ENCODE results near the gene NTRK3.

The NTRK3 gene

GRCh38 chr15:88020806-88021205 is 235.7 kb downstream of the NTRK3 start:
- DNase-seq, result no peak

DNA sequence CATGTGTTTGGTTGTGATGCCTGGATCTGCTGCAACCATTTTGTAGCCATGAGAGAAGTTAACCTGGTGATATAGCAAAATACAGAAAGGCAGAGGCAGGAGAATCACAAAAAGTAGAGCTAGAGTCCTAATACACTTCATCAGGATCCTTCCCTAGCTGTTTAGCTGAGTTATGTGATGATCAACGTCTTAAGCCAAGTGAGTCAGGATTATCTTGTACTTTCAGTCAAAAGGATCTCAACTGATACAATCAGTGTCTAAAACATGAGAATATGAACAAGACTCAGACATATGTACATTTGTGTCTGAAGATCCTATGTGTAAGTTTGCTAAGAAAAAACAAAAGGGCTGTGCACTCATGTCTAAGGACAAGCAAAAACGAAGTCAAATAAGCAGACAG is 236.9 kb downstream of the NTRK3 start:
- no peak for DNase-seq

DNA sequence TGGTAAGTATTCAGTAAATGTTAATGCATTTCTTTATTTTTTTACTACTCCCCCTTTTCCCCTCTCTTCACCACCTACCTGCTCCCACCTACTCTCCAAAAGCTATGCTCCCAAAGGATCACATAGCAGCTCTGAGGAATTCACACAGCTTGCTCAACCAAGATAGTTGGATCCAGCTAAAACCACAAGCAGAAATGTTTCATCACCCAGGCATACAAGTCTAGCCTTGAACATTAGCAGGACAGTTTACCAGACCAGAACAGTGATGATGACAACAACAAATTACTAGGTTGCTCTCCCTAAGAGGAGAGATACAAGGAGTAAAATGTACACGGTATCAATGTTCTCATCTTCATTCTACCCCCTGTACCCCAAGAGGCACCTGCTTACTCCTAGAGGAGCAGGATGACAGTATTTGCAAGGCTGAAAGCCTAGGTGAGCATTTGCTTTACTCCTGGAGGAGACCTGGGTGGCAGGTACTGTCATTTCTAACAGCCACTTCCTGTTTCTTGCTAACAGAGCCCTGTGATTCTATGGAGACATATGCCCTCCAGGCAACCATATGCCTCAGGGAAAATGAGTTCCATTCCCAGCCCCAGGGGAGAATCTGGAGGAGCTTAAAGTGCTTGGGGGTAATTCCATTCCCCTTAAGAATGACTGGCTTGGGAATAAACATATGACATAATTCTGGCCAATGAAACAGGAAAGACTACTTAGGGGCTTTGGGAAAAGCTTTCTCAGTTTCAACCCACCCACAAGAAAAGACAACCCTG is 237.5 kb downstream of the NTRK3 start:
- no peak for DNase-seq

GRCh38 chr15:88017753-88018152 is 238.8 kb downstream of the NTRK3 start:
- no peak for DNase-seq

DNA sequence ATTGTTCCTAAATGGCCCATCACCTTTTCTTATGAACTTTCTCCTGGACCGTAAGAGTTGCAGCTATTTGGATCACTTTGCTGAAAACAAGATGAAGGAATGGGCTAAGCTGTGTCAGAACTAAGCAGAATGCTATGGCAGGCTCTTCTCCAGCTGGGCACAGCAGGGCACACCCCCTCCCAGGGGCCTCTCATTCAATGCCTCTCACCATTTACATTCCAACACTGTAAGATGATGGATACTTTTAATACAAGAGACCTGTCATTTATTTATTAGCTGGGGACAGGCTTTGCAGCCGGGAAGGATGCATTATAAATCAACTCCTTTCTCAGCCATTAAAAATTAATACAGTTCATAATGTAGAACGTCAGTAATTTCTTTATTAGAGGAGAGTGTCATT is 240.1 kb downstream of the NTRK3 start:
- no peak for DNase-seq

DNA sequence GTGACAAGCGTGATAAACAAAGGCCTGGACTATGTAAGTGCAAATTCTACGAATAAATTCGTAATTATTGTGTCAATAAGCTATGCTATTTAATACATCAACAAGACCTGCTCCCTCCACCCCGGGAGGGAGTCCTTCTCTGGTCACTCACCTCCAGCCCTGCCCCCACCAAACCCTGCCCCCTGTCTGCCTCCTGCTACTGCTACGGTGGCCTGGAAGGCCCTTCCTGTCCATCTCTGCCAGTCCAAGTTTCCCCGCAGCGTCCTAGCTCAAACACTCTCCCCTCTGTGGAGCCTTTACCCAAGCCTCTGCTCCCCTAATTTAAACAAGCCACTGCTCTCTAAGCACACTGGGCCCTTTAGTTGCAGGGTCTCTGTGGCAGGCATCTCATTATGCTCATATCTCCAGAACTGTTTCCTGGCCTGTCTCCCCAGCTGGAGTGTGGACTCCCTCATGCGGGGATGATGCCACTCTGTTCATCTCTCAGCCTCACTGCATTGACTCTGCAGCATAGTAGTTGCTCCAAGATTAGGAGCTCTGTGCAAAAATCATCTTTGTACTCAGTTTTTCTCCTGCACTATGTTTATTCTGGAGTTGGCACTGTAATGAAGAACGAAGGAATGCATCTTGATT is 241.2 kb downstream of the NTRK3 start:
- no peak for DNase-seq

DNA sequence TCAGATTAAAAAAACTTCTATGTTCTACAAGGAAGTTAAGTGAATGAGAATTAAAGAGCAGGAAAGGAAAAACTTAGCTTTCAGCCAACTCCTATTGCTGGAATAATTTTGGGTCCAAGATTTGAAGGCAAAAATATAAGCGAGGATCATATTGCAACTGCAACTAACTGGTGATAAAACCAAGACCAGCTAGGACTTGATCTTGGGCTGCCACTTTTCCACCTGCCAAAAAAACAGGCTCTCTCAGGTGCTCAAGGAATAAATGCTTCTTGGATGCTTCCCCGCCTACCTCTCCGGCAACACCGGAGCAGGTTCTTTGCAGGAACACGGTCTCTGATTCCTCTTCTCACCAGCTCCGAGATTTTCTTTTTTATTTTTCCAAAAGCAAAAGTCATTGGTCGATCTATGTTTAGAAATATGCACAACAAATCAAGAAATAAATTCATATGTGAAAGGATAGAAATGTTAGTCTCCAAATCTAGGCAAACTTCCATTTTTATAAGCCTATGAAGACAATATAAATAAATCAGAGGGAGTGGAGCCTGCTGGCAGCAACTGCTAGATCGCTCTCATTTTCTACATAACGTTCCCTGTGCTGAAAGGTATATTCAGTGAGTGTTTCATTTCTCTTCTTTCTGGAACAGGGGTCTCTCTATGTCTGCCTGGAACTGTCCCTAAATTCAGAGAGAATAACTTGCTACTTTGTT is 241.9 kb downstream of the NTRK3 start:
- no peak for DNase-seq

- no peak for DNase-seq
Observed at GRCh38 chr15:88013111-88013510, 243.4 kb downstream of the NTRK3 start.

DNA sequence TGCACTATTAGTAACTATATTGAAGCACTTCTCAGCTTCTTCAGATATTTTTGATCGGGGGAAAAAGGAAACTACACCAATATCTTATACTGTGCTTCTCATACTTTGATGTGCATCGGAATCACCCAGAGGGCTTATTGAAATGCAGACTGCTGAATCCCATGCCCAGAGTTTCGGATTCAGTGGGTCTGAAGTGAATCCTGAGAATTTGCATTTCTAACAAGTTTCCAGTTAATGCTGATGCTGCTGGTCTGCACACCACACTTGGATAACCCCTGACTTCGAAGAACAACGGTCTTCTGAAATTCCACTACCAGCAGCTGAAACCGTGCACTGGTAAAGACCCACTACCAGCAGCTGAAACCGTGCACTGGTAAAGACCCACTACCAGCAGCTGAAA is 243.9 kb downstream of the NTRK3 start:
- DNase-seq, result no peak

GRCh38 chr15:88012233-88012632 is 244.3 kb downstream of the NTRK3 start:
- DNase-seq, result no peak

GRCh38 chr15:88011533-88011932 is 245.0 kb downstream of the NTRK3 start:
- no peak for DNase-seq

GRCh38 chr15:88006146-88006545 is 250.4 kb downstream of the NTRK3 start:
- DNase-seq, result no peak

DNA sequence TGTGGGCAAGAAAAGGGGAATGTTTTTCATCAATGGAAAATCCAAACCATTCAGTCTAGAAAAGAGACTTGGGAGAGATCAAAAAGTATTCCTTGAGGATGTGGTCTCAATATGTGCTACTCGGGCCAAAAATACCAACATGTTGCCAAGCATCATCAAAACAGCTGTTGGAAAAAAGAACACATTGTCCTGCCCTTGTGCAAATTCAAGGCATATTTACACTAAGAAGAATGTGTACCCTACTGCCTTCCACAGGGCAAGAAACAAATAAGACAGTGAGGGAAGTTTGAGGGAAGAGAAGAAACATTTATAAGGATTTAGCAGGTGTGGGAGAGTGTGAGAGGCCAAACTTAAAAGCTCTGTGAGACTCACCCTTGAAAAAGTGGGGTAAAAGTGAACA is 252.1 kb downstream of the NTRK3 start:
- no peak for DNase-seq

DNA sequence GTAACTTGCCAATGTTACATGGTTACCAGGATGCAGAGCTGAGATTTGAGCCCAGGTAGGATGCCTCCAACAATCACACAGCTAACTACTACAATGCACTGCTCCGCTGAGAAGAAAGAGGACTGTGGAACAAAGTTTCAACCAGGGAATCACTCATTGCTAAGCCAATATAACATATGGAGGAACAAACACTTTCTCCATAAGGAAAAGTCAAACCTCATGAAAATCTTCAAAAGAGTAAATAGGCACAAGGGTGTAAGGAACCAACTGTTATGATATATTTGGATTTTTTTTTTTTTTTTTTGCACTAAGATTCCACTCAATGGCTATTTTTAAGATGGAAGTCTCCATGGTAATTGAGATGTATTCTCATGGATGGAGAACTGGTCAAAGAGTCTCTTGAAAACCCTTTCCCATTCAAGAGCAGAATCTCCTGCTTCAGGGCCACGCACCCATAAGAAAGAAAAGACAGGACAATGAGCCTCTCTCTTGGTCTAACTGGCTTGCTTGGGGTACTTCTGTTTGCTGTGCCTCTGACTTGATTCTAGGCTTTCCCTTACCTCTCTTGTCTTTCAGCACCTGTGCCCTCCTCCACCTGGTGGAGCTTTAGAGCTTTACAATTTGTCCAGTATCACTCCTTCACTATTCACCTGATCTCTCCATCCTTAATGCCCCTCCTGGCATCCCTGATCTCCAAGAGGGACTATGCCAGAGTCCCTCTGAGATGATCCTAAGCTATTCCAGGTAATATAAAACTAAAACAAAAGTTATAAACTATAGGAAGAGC is 252.8 kb downstream of the NTRK3 start:
- no peak for DNase-seq

DNA sequence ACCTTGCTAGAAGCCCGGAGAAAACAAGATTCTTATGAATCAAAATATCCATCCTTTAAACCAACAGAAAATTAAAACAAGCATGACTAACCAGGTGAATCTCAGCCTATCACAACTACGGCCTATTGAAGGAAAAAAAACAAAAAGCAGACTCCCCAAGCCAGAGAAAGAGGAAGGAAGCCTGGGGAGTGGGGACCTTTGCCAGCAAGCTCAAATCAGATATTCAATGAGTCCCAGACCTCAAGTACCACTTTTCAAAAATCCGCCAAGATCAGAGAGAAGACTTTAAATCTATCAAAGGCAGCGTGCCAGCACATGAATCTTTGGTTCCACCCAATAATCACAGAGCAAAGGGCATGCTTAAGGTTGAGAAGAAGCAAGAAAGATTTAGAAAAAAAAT is 253.8 kb downstream of the NTRK3 start:
- DNase-seq, result no peak

GRCh38 chr15:87998630-87999029 is 257.9 kb downstream of the NTRK3 start:
- no peak for DNase-seq

- no peak for DNase-seq
Observed at GRCh38 chr15:87986776-87987175, 269.8 kb downstream of the NTRK3 start.

DNA sequence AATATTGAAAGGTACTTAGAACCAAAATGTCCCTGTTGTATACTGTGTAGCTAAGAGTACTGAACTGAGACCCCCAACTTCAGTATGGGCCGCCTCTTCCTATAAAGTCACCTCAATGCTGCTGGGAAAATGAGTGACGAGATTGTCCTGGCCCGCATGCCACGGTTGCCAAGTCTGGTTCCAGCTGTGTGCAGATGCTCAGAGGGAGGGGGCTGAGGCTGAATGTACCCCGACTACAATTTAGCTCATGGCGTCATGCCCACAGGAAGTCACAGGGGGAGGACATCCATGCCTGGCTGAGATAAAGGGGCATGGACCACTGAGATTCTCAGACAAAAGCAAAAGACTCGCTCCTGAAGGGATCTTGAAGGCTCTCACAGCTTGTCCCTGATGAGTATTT is 271.1 kb downstream of the NTRK3 start:
- no peak for DNase-seq

DNA sequence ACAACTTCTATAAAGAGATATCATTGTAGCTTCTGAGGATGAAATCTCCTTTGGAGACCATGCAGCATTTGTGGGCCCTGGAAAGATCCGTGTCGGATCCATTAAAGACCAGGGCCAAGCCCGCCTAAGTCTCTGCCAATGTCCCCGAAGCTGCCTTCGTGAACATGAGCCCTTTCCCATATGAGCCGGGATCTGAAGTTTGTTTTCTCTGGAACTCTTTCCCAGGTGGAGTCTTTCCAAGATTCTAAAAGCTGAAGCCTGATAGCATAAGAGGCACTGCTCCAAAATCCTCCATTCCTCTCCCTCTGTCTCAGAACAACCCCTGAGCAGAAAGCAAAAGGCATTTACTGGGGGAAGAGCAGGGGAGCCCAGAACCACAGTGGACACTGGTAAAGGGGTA is 274.6 kb downstream of the NTRK3 start:
- no peak for DNase-seq

- no peak for DNase-seq
Observed at GRCh38 chr15:87977907-87978306, 278.6 kb downstream of the NTRK3 start.

GRCh38 chr15:87976552-87976951 is 280.0 kb downstream of the NTRK3 start:
- no peak for DNase-seq

DNA sequence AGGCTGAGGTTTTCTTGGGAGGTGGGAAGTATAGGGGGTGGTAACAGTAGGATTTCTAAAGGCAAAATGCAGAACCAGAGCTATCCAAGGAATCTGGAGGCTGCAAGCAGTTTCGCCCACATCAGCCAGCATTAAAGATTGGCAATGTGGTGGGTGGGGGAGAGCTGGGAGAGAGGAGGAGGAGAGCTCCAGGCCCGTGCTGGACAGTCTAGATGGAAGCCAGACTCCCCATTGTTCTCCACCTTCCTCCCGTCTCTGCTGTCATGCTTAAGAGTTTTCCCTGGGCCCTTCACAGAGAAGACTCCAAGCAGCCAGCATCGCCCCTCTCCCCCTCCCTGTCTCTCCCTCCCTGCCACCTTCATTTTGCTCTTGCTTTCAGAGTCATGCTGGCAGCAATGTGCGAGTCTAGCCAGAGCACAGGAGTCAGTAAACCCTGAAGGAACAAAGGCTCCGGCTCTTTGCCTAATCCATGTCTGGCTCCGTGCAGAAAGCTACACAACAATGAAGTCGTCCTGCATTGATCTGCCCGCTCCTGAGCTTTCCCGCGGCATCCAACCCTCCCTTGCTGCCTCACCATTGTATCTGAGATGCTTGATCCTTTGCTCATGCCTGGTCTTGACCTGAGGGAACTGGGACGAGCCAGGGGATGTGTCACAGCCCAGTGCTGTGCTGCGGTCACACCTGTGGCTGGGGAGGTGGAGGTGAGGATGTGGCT is 282.9 kb downstream of the NTRK3 start:
- no peak for DNase-seq

DNA sequence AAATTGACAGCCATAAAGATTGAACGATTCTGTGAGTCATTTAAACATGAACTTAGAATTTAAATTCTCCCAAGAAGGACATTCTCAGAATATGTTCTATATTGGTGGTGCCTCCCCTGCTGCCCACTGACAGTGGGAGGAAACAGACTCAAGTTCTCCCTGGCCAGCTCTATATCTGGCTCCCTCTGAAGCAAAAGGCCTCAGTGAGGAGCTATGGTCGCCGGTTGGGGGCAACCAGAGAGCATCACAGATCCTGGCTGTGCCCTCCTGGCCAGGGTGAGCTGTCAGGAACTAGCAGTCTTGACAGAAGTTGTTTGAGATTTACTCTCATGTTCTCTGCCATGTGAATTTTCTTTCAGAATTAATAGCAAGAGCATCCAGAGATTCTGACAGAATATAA is 285.5 kb downstream of the NTRK3 start:
- no peak for DNase-seq

All from NCI-H1930 (cell line).